ENCODE results near the gene SH3BP5.

DNA sequence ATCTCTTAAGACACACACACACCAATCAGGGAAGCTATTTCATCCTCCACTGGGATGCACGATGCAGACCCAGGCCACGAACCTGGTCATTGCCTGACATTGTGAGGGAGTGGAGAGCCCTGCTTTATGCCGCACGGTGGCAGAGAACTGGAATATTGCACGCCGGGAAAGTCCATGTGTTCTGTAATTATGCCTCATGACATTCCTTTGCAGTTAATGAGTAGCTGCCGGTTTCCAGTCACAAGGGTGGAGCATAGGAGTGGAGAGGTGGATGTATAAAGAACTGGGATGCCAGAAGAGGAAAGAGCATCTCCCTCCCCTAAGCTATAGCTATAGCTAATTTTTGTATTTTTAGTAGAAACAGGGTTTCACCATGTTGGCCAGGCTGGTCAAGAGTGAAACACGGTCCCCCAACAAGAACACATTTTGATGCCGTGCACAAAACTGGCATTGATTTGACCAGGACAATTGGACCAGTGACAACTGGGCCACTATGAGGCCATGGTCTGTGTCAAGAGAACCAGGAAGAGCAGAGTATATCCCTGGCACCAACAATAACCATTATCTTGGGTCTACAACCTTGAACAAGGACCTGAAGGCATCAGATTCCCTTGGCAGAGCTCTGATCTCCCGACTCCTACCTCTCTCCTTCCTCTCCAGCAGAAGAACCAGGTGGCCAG is 51.4 kb downstream of the SH3BP5 start:
- TF ChIP-seq, protein P1, sequence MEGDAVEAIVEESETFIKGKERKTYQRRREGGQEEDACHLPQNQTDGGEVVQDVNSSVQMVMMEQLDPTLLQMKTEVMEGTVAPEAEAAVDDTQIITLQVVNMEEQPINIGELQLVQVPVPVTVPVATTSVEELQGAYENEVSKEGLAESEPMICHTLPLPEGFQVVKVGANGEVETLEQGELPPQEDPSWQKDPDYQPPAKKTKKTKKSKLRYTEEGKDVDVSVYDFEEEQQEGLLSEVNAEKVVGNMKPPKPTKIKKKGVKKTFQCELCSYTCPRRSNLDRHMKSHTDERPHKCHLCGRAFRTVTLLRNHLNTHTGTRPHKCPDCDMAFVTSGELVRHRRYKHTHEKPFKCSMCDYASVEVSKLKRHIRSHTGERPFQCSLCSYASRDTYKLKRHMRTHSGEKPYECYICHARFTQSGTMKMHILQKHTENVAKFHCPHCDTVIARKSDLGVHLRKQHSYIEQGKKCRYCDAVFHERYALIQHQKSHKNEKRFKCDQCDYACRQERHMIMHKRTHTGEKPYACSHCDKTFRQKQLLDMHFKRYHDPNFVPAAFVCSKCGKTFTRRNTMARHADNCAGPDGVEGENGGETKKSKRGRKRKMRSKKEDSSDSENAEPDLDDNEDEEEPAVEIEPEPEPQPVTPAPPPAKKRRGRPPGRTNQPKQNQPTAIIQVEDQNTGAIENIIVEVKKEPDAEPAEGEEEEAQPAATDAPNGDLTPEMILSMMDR (IDR thresholded peaks at IDR 0.05 in 2 of 3, conservative IDR thresholded peaks at IDR 0.05 in 1 of 3; ENCODE audit: borderline replicate concordance in 1 of 3, insufficient read depth in 1 of 3, low read depth in 2 of 3, low read length in 2 of 3) = no peak
- no peak for TF ChIP-seq YY1 (IDR thresholded peaks at IDR 0.05; ENCODE audit: extremely low read depth, insufficient replicate concordance, low read depth, low read length)
- no peak for TF ChIP-seq SIN3A (IDR thresholded peaks at IDR 0.05; ENCODE audit: low read depth)
